HK-2 (cell line): ENCODE data around the gene AKAP9.
"Not testable (repeated sequence)": the region's sequence is repeated elsewhere in the genome, so short reads cannot be mapped to it uniquely, and the experiment has no call there.

ENCODE experiments used
- DNase-seq: peaks from one replicate; pipeline ENCODE4 v3.0.0-alpha.2; 2018; ENCODE audit not compliant: unreplicated experiment

The AKAP9 gene

GRCh38 chr7:92010215-92010614, 69.6 kb downstream of the AKAP9 start:
- no peak for DNase-seq

- DNase-seq, result no peak
These were observed 72.9 kb downstream of the AKAP9 start for GRCh38 chr7:92013611-92014010.

GRCh38 chr7:92020636-92021035, 80.0 kb downstream of the AKAP9 start:
- no peak for DNase-seq

- DNase-seq, result no peak
These were observed 84.6 kb downstream of the AKAP9 start for GRCh38 chr7:92025260-92025659.

- not testable (repeated sequence) for DNase-seq
These were observed 86.0 kb downstream of the AKAP9 start for GRCh38 chr7:92026635-92027034.

- DNase-seq, result not testable (repeated sequence)
These were observed 86.5 kb downstream of the AKAP9 start for GRCh38 chr7:92027128-92027527.

- DNase-seq, result no peak
These were observed 87.6 kb downstream of the AKAP9 start for GRCh38 chr7:92028226-92028625.

GRCh38 chr7:92028686-92029085, 88.0 kb downstream of the AKAP9 start:
- no peak for DNase-seq

GRCh38 chr7:92034116-92034515, 93.5 kb downstream of the AKAP9 start:
- no peak for DNase-seq

GRCh38 chr7:92035576-92035975, 94.9 kb downstream of the AKAP9 start:
- no peak for DNase-seq

GRCh38 chr7:92039900-92040299, 99.2 kb downstream of the AKAP9 start:
- DNase-seq, result no peak

GRCh38 chr7:92042056-92042737, 101.5 kb downstream of the AKAP9 start:
- no peak for DNase-seq

- DNase-seq, result no peak
These were observed 102.4 kb downstream of the AKAP9 start for GRCh38 chr7:92043098-92043497.

GRCh38 chr7:92043637-92044036, 103.0 kb downstream of the AKAP9 start:
- DNase-seq, result no peak

GRCh38 chr7:92044148-92044547, 103.5 kb downstream of the AKAP9 start:
- no peak for DNase-seq

GRCh38 chr7:92044940-92045339, 104.3 kb downstream of the AKAP9 start:
- no peak for DNase-seq

- no peak for DNase-seq
These were observed 111.0 kb downstream of the AKAP9 start for GRCh38 chr7:92051655-92052054.

GRCh38 chr7:92052159-92052558, 111.5 kb downstream of the AKAP9 start:
- no peak for DNase-seq

GRCh38 chr7:92052684-92053083, 112.0 kb downstream of the AKAP9 start:
- no peak for DNase-seq

GRCh38 chr7:92053312-92053711, 112.7 kb downstream of the AKAP9 start:
- no peak for DNase-seq

GRCh38 chr7:92056286-92056685, 115.6 kb downstream of the AKAP9 start:
- no peak for DNase-seq

- no peak for DNase-seq
These were observed 116.7 kb downstream of the AKAP9 start for GRCh38 chr7:92057375-92057774.

GRCh38 chr7:92058040-92058439, 117.4 kb downstream of the AKAP9 start:
- no peak for DNase-seq

GRCh38 chr7:92058899-92059298, 118.2 kb downstream of the AKAP9 start:
- DNase-seq, result no peak
